Fibroblast of lung (primary cell): Measurements from ENCODE around the gene RARRES2.

ENCODE experiments used
- EZH2 ChIP-seq: IDR thresholded peaks from 2 replicates; pipeline ENCODE4 v1.5.1; 2012; ENCODE audit warnings: low read length, control low read depth, mild to moderate bottlenecking; ENCODE audit errors: missing control alignments
- TF ChIP-seq, protein P1 (sequence below), 2 donors: IDR thresholded peaks in 1 of 2; conservative IDR thresholded peaks in 1 of 2; 1 replicate in 1 of 2; 2 replicates in 1 of 2; pipeline ENCODE4 v1.5.1; 2011 to 2012; ENCODE audit warnings: low read length in 2 of 2, control low read depth in 1 of 2, inconsistent platforms in 1 of 2, low read depth in 1 of 2, mild to moderate bottlenecking in 1 of 2

DNA sequence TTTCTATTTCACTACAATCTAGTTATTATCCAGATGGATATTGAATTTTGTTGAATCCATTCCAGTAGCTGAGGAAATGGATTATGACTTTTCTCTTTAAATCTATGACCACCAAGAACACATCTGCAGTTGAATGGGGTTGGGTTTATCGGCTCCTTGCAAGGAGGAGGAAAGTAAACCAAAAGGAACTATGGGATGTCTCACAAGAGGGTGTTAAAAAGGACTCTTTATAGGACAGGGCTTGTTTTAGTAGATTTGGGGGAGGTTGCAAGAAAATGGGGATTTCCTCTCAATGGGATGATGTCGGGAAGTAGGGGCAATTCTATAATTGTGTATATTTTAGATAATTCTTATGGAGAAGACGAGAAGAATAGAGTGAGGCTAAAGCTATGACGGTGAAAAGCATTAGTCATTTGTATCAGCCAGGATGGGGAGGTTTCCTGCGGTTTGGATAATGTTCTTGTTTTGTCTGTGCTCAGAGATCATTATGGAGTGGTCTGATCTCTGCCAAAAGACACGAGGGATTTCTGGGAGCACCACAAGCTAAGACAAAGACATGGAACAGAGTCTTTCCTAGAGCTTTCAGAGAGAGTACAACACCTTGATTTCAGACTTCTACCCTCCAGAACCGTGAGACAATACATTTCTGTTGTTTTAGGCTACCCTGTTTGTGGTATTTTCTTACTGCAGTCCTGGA lies 23.5 kb downstream of the RARRES2 start:
- TF ChIP-seq, protein P1, sequence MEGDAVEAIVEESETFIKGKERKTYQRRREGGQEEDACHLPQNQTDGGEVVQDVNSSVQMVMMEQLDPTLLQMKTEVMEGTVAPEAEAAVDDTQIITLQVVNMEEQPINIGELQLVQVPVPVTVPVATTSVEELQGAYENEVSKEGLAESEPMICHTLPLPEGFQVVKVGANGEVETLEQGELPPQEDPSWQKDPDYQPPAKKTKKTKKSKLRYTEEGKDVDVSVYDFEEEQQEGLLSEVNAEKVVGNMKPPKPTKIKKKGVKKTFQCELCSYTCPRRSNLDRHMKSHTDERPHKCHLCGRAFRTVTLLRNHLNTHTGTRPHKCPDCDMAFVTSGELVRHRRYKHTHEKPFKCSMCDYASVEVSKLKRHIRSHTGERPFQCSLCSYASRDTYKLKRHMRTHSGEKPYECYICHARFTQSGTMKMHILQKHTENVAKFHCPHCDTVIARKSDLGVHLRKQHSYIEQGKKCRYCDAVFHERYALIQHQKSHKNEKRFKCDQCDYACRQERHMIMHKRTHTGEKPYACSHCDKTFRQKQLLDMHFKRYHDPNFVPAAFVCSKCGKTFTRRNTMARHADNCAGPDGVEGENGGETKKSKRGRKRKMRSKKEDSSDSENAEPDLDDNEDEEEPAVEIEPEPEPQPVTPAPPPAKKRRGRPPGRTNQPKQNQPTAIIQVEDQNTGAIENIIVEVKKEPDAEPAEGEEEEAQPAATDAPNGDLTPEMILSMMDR (conservative IDR thresholded peaks at IDR 0.05 in 1 of 2, IDR thresholded peaks at IDR 0.05 in 1 of 2; ENCODE audit: low read depth in 1 of 2, low read length in 2 of 2), result no peak
- no peak for TF ChIP-seq EZH2
